NCI-H526 (cell line): ENCODE measurements around the gene ZNF710.

Source experiments
- DNase-seq, 2 experiments: peaks; one replicate each; lab custom pipeline; 2025; lab: John Stamatoyannopoulos, UW

The ZNF710 gene

GRCh38 chr15:90038632-90039095 is 37.5 kb downstream of the ZNF710 start:
- peak; percentile 16 to 55 for DNase-seq

GRCh38 chr15:90039996-90040395 is 38.9 kb downstream of the ZNF710 start:
- no peak for DNase-seq

DNA sequence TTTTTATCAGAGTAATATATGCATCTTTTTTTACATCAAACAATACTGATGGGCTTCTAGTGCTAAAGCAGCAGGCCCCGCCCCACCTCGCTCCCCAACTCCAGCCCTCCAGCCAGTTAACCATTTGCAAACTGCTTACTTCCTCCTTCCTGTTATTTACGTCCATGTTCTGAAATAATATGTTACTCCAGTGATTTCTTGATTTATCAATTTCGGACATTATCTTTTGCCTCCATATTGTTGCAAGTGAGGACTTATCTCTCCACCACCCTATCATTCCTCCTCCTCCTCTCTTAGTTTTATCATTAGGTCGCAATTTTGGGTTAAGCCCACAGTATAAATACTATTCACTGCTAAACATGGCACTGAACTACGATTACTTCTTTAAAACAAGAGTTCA is 39.5 kb downstream of the ZNF710 start:
- peak in 1 of 2 experiments; percentile 27 for DNase-seq

DNA sequence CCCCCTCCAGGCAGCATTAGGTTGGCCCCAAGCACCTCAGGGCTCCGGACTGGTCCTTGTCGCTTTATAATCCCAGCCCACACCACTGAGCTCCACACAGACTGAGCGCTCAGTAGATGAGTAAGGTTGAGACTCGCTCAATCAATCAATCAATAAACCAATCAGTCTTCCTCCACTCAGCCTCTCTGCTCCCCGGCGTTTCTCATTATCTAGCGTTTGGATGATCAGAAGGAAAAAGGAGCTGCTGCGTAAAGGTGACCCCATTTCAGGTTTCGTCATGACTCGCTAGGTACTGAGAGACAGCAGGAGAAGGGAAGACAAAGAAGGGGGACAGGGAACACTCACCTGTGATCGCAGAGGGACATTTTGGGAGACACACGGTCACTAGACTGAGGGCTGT is 41.2 kb downstream of the ZNF710 start:
- DNase-seq, result no peak

- DNase-seq, result no peak
These were observed 41.8 kb downstream of the ZNF710 start for GRCh38 chr15:90042766-90043529.

- DNase-seq, result no peak
These were observed 42.4 kb downstream of the ZNF710 start for GRCh38 chr15:90043530-90044010.

DNA sequence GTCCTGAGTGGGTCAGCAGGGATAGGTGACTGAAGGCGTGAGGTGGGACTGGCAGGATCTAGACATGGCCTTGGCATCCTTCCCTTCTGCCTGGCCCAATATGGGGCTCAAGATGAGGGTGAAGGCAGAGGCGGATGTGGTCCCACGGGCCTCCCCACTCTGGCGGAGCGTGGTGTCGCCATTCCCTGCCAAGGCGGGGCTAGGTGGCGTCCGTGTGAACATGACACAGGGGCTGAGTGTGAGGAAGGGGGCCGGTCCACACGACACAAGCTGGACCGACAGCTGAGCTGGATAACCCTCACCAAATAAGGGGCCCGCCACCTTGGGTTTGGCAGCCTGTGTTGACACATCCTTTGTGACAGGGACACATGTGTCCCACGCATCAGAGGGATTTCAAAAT is 43.1 kb downstream of the ZNF710 start:
- DNase-seq, result no peak

DNA sequence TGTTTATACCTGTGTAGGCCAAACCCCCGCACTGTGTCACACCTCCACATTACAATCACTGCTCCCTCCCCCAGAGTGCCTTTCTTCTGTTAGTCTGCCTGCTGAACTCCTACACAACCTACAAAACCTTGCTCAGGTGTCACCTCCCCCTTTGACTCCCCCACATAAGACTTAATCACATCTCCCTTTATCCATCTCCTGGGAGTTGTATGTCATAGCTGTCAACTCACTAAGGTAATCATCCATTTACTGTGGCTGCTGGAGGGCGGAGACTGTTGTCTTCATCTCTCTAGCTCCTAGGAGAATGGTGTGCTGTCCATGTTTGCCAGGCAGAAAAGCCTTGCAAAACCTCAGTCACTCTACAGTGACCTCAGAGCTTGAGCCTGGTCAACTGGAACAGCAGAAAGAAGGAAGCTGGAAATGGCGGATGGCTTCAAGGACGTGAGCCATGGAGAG is 43.8 kb downstream of the ZNF710 start:
- DNase-seq, result no peak

- peak in 1 of 2 experiments; percentile 32 for DNase-seq
These were observed 45.2 kb downstream of the ZNF710 start for GRCh38 chr15:90046289-90046688.

DNA sequence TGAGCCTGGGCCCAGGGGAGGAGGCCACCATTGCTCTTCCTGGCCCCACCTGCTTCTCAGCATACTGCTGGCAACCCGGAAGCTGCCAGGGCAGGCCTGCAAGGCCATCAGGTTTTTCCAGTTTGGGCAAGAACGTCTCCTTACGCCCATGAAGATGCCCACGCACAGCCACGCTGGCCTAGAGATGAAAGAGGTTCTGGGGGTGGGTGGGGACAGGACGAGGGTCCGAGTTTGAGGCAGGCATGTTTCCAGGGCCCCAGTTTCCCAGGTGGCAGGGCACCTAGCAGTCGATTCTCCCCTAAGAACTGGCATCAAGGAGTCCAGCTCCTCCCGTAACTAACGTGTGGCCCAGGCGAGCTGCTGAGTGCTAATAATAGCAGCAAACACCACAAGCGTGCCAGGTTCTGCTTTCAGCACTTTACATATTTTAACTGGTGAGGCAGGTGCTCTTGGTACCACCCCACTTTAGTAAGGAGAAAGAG is 45.8 kb downstream of the ZNF710 start:
- peak; percentile 87 to 92 for DNase-seq

- no peak for DNase-seq
These were observed 46.9 kb downstream of the ZNF710 start for GRCh38 chr15:90047956-90048575.

DNA sequence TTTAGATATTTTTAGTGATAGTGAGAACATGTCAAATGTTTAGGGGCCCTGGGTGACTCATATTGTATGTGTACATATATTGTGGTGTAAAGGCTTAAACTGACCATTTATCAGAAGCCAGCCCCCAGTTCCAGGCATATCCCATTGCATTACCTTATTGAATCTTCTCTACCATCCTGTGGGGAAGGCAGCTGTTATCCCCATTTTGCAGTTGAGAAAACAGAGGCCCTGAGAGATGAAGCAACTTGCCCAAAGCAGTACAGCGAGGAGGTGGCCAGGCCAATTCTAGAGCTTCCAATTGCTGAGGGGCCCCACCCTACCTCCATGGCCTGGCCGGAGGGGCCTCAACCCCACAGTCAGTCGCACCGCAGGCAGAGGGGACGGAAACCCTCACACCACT is 47.9 kb downstream of the ZNF710 start:
- DNase-seq, result no peak

DNA sequence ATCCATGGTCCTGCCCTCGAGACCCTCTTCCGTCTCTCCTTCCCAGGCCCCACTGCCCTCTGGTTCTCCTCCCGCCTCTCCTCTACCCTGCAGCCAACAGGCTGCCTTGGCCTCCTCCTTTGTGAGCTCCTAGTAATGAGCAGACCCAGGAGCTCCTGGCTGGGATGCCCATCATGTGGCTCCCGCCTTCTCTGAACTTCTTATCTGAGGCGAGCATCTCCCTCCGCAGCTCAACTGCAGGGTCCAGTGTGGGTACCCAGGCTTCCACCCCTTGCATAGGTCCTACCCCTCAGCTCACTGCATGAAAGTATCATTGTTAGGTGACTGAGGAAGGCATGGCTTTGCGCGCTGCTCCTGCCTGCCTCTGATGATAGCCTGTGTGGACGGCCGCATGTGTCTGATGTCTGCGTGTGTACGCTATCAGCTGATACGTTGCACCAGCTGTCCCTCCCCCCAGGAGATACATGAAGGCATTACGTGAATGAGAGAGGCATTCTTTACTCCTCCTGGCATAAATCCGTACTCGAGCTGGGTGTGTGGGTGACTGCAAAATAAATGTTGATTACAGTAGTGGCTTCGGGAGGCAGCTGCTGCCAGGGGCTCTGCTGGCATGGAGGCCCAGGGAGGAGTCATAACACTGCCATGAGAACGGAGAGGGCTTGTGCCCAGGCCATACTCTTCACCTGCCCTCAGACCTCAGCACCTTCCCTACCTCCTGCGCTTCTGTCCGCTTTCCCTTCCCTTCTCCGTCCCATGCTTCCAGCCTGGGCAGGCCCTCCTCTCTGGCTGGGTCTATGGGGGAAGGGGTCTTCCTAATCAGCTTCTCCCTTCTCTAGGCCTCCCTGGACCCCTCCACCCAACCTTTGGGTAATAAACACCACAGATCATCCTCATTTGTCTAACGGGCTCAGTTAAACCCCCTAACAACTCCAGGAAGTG is 48.8 kb downstream of the ZNF710 start:
- no peak for DNase-seq

DNA sequence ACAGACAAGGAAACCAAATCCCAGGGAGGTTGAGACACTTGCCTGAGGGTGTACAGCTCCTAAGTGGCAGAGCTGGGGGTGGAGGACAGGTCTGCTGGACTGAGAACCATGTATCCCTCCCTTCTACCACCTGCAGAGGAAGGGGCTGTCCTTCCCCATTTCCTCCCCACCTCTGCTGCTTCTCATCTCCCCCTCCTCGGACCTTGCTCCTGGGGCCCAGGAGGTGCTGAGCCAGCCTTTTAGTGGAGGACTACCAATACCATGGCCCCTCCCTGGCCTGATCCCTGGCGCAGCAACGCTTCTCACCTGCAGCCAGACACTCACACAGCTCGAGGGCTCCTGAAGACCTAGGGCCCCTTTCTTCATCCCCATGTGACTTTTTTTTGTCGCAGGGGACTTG is 50.8 kb downstream of the ZNF710 start:
- no peak for DNase-seq

DNA sequence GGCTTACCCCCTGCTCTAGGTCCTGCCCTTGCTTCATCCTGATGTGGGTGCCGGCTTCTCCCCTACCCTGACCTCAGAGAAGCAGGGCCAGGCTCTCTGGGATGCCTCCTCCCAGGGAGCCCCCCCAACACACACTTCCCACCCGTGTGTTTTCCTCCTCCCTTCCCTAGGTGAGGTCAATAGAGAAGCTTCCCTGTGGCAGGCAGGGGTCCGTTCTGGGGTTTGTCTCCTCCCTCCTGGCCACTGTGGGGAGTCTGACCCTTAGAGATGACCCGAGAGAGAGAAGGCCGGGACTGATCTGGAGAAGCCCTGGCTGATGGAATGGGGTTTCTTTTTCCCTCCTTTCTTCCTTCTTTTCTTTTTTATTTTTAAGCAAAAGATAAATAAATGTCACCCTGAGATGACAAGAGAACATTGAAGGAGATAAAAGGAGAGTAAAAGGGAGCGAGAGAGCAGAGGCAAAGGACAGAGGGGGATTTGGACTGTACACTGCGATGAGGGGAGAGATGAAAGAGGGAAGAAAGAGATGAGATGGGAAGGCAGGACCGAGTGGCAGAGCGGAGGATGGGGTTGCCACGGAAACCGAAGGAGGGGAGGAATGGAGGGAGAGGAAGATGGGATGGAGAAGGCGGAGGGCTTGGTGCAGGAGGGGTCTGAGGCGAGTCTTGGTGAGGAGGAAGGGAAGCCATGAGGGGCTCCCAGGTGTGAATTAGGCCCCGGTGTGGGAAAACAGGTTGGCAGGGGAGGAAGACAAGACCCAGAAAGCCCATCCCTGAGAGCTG is 52.8 kb downstream of the ZNF710 start:
- no peak for DNase-seq

GRCh38 chr15:90054618-90055097 is 53.5 kb downstream of the ZNF710 start:
- DNase-seq, result peak in 1 of 2 experiments; percentile 35

DNA sequence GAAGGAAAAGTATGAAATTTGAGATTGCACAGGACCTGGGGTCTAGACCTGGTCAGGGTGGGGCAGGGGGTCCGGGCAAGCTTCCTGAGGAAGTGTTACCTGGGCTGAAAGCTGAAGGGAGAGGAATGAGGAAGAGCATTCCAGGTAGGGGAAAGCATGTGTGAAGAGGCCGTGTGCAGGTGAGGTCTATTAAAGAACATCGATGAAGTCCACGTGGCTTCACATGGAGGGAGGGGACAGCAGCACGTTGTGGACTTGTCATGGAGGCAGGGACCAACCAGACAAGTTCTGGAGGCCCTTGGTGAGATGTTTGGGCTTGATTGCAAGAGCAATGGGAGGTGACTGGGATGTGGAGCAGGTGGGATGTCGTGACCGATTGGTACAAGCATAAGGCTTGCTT is 54.1 kb downstream of the ZNF710 start:
- no peak for DNase-seq

GRCh38 chr15:90056529-90056928 is 55.4 kb downstream of the ZNF710 start:
- no peak for DNase-seq

GRCh38 chr15:90058308-90058707 is 57.2 kb downstream of the ZNF710 start:
- no peak for DNase-seq

GRCh38 chr15:90058775-90059174 is 57.7 kb downstream of the ZNF710 start:
- DNase-seq, result no peak
